ENCODE measurements around the gene FNDC7.
"Not testable (repeated sequence)": the region's sequence is repeated elsewhere in the genome, so short reads cannot be mapped to it uniquely, and the experiment has no call there.

The FNDC7 gene, protein sequence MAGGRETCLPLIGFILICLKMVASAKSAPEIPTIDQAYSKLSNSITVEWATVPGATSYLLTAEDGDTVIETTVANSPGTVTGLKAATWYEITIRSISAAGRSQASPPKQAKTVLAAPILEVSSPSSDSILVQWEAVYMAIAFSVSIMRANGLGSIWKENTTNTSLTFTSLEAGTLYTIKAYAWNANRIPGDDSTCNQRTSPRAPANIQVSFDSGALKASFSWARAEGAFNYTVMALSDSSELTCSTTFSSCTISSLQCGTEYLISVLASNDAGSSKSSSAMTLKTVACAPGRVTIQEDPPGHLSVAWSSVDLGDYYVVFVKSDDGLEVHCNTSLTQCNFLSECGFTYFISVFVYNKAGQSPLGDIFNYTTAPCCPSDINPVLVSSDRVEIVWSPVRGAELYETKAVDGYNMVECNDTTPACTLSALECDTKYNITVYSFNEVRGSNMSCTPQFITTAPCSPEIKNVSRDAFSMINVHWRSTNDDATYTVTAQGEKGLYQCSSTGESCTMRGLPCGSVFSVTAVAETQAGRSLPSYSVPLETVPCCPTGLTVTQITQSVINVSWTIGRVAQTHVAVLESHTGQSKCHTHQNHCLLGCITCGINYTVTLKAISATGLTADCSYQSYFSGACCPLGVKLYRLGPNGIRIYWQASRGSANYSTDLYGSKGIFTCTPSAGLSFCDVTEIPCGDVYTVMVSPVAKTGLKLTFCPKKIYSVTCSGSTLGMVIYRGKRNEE

DNA sequence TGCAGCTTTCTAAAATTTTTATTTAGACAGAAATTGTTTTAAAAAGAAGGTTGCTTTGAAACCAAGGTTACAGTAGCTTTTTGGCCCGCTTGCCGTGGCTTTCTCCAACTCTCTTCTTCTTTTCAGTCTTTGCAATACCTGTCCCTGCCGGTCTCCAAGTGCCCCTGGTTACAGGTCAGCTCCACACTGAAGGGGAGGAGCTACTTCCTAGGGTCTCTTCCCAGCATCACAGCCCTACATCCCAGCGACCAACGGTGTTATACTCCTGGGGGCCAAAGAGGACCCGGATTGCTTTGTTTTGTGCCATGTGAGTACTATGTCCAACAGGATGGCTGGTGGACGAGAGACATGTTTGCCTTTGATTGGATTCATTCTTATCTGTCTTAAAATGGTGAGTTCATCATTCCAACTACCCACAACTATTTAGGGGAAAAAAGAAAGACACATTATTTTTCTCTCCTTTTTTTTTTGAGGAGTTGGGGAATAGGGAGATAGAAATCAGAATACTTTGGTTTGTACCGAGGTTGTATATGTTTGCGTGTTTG is at the start of gene FNDC7:
Gene FNDC7, plus strand, starts transcription at position 303 of the 545 bp plus-strand sequence. Its CDS starts 26 bp downstream, at position 329.
- H3K36me3 ChIP-seq (ENCODE audit: control insufficient read depth, low read depth, low read length), result no peaks in the 10 kb centered on the region
- peaks cover 11% of the 10 kb centered on the region for H3K4me1 ChIP-seq (ENCODE audit: control insufficient read depth, low read depth, low read length)
- no peaks in the 10 kb centered on the region for H3K27me3 ChIP-seq (ENCODE audit: control insufficient read depth, insufficient read depth, low read length)
- no peak within 1 kb of the TSS for H3K9ac ChIP-seq (ENCODE audit: low read length)
- no peaks in the 10 kb centered on the region for H3K9me3 ChIP-seq (ENCODE audit: control insufficient read depth, low read depth, low read length)
- peak within 1 kb of the TSS; percentile 7 for H3K4me3 ChIP-seq (ENCODE audit: low read length)
- H3K27ac ChIP-seq (ENCODE audit: low read length), result no peak within 1 kb of the TSS

DNA sequence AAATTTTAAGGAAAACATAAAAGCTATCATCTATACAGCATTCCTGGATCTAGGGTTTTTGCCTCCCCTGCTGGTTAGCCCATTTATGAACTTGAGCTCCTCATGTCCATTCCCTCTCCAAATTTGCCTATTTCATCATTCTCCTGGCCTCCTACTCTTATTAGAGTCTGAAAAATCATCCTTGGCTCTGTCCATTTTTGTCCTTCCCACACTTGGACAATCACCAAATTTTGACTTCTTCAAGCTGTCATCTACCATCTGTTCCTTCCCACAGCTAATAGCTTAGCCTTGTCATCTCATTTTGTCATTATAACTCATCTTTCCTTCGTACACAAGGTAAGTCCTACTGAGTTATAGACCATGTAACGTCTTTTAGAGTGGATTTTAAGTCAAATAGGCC is 49.6 kb upstream of the FNDC7 start:
- Histone ChIP-seq H3K36me3 (ENCODE audit: control insufficient read depth, low read depth, low read length) (no peaks in the 10 kb centered on the region), H3K9ac (ENCODE audit: low read length) (no peak overlapping the region), H3K27me3 (ENCODE audit: control insufficient read depth, insufficient read depth, low read length) (peaks cover 34% of the 10 kb centered on the region), H3K27ac (ENCODE audit: low read length) (no peak overlapping the region), H3K4me1 (ENCODE audit: control insufficient read depth, low read depth, low read length) (no peaks in the 10 kb centered on the region), H3K9me3 (ENCODE audit: control insufficient read depth, low read depth, low read length) (no peaks in the 10 kb centered on the region), H3K4me3 (ENCODE audit: low read length) (no peak overlapping the region)

DNA sequence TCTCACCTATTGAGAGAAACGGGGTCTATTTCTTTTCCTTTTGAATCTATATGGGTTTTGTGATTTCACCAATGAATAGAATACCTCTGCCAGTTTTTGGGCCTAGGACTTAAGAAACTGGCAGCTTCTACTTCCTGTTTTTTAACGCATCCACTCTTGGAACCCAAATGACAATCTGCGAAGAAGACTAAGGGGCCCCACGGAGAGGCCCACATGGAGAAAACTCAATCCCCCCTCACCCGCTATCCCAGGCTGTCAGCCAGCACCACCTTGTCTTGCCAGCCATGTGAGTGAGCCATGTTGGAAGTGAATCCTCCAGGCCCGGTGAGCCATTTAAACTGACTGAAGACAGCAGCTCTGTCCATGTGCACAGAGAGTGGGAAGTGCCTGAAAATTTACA is 48.2 kb upstream of the FNDC7 start:
- H3K36me3 ChIP-seq (ENCODE audit: control insufficient read depth, low read depth, low read length), result no peaks in the 10 kb centered on the region
- H3K9me3 ChIP-seq (ENCODE audit: control insufficient read depth, low read depth, low read length), result no peaks in the 10 kb centered on the region
- H3K4me1 ChIP-seq (ENCODE audit: control insufficient read depth, low read depth, low read length), result no peaks in the 10 kb centered on the region
- H3K4me3 ChIP-seq (ENCODE audit: low read length), result no peak overlapping the region
- peaks cover 34% of the 10 kb centered on the region for H3K27me3 ChIP-seq (ENCODE audit: control insufficient read depth, insufficient read depth, low read length)
- no peak overlapping the region for H3K9ac ChIP-seq (ENCODE audit: low read length)
- H3K27ac ChIP-seq (ENCODE audit: low read length), result no peak overlapping the region

DNA sequence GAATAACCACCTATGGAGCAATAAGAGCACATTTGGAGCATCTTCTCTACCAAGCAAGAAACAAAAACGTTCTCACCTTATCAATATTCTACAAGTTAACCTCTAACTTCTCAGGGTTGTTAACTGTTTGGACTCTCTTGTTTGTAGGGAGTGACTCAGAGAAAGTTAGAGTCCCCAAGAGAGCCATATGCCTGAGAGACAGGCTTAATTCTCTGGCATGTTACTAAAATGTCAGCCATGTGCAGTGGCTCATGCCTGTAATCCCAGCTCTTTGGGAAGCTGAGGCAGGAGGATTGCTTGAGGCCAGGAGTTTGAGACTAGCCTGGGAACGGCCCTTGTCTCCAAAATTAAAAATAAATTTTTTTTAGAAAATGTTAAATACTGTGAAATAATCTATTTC is 47.6 kb upstream of the FNDC7 start:
- no peak overlapping the region for H3K27ac ChIP-seq (ENCODE audit: low read length)
- no peaks in the 10 kb centered on the region for H3K9me3 ChIP-seq (ENCODE audit: control insufficient read depth, low read depth, low read length)
- H3K36me3 ChIP-seq (ENCODE audit: control insufficient read depth, low read depth, low read length), result no peaks in the 10 kb centered on the region

DNA sequence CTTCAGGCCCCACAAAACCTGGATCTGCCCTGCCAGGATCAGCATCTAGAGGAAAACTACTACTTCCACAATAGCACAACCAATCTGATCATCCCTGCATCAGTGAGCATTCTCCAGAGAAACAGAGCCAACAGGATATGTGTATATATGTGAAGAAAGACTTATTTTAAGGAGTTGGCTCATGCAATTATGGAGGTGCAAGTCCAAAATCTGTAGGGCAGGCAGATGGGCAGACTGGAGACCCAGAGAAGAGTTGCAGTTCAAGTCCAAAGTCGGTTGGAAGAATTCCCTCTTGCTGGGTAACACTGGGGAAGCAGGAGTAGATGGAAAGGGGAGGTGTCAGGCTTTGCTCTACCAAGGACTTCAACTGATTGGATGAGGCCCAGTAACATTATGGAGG is 46.9 kb upstream of the FNDC7 start:
- no peaks in the 10 kb centered on the region for H3K36me3 ChIP-seq (ENCODE audit: control insufficient read depth, low read depth, low read length)
- no peak overlapping the region for H3K4me3 ChIP-seq (ENCODE audit: low read length)
- no peak overlapping the region for H3K9ac ChIP-seq (ENCODE audit: low read length)
- peaks cover 22% of the 10 kb centered on the region for H3K27me3 ChIP-seq (ENCODE audit: control insufficient read depth, insufficient read depth, low read length)
- H3K4me1 ChIP-seq (ENCODE audit: control insufficient read depth, low read depth, low read length), result no peaks in the 10 kb centered on the region
- no peak overlapping the region for H3K27ac ChIP-seq (ENCODE audit: low read length)
- no peaks in the 10 kb centered on the region for H3K9me3 ChIP-seq (ENCODE audit: control insufficient read depth, low read depth, low read length)

More for the DNA sequence above, 47.6 kb upstream of the FNDC7 start:
- Histone ChIP-seq H3K4me3 (ENCODE audit: low read length) (no peak overlapping the region), H3K27me3 (ENCODE audit: control insufficient read depth, insufficient read depth, low read length) (peaks cover 29% of the 10 kb centered on the region), H3K9ac (ENCODE audit: low read length) (no peak overlapping the region), H3K4me1 (ENCODE audit: control insufficient read depth, low read depth, low read length) (no peaks in the 10 kb centered on the region)

DNA sequence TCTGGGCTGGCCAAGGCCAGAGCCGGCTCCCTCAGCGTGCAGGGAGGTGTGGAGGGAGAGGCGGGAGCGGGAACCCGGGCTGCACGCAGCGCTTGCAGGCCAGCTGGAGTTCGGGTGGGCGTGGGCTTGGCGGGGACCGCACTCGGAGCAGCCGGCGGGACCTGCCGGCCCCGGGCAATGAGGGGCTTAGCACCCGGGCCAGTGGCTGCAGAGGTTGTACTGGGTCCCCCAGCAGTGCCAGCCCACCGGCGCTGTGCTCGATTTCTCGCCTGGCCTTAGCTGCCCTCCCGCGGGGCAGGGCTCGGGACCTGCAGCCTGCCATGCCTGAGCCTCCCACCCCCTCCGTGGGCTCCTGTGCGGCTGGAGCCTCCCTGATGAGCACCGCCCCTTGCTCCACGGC is 45.3 kb upstream of the FNDC7 start:
- not testable (repeated sequence) for H3K9me3 ChIP-seq (ENCODE audit: control insufficient read depth, low read depth, low read length); H3K27ac ChIP-seq (ENCODE audit: low read length); H3K4me3 ChIP-seq (ENCODE audit: low read length); H3K27me3 ChIP-seq (ENCODE audit: control insufficient read depth, insufficient read depth, low read length); H3K9ac ChIP-seq (ENCODE audit: low read length); H3K36me3 ChIP-seq (ENCODE audit: control insufficient read depth, low read depth, low read length); H3K4me1 ChIP-seq (ENCODE audit: control insufficient read depth, low read depth, low read length)

DNA sequence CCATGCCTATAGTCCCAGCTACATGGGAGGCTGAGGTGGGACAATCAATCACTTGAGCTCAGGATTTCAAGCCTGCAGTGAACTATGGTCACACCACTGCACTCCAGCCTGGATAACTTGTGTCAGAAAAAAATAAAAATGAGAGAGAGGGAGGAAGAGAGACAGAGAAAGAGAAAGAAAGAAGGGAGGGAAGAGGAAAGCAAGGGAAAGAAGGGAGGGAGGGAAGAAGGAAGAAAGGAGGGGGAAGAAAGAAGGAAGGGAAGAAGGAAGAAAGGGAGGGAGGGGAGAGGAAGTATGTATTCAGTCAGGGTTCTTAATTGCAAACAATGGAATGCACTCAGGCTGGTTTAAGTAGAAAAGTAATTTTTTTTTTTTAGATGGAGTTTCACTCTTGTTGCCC is 43.9 kb upstream of the FNDC7 start:
- Histone ChIP-seq H3K9me3 (ENCODE audit: control insufficient read depth, low read depth, low read length) (no peaks in the 10 kb centered on the region), H3K27me3 (ENCODE audit: control insufficient read depth, insufficient read depth, low read length) (no peaks in the 10 kb centered on the region), H3K36me3 (ENCODE audit: control insufficient read depth, low read depth, low read length) (no peaks in the 10 kb centered on the region), H3K9ac (ENCODE audit: low read length) (no peak overlapping the region), H3K4me3 (ENCODE audit: low read length) (no peak overlapping the region), H3K4me1 (ENCODE audit: control insufficient read depth, low read depth, low read length) (no peaks in the 10 kb centered on the region), H3K27ac (ENCODE audit: low read length) (no peak overlapping the region)

DNA sequence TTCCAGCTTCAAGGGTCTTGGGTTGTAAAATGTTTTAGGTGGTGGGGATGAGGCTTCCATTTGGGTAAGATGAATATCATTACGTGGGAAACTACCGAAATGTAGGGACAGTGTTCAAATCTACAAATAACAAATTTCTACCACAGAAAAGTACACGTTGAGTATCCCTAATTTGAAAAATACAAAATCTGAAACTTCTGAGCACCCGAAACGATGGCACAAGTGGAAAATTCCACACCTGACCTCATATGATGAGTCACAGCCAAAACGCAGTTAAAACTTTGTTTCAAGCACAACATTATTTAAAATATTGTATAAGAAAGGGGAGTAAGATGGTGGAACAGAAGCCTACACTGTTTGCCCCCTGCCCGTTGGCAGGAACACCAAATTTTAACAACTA is 43.0 kb upstream of the FNDC7 start:
- Histone ChIP-seq H3K9me3 (ENCODE audit: control insufficient read depth, low read depth, low read length) (no peaks in the 10 kb centered on the region), H3K9ac (ENCODE audit: low read length) (no peak overlapping the region), H3K4me3 (ENCODE audit: low read length) (no peak overlapping the region), H3K36me3 (ENCODE audit: control insufficient read depth, low read depth, low read length) (no peaks in the 10 kb centered on the region), H3K27me3 (ENCODE audit: control insufficient read depth, insufficient read depth, low read length) (no peaks in the 10 kb centered on the region), H3K27ac (ENCODE audit: low read length) (no peak overlapping the region), H3K4me1 (ENCODE audit: control insufficient read depth, low read depth, low read length) (no peaks in the 10 kb centered on the region)

DNA sequence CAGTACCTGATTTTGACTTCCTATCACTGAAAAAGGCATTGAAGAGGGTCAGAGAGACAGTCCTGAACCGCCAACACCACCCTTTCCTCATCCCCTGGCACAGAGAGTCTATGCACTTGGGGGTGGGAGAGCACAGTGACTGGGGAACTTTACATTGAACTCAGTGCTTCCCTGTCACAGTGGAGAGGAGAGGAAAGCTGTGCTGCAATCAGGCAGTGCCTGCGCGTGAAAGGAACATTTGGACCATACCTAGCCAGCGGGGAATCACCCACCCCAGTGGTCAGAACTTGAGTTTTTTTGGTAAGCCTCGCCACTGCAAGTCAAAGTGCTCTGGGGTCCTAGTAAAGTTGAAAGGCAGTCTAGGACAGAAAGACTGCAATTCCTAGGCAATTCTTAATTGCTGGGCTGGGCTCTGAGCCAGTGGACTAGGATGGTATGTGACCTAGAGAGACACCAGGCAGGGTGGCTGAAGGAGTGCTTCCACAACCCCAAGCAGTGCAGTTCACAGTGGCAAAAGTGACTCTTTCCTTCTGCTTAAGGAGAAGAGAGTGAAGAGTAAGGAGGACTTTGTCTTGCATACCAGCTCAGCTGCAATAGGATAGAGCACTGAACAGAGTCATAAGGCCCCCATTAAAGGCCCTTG is 42.5 kb upstream of the FNDC7 start:
- no peaks in the 10 kb centered on the region for H3K4me1 ChIP-seq (ENCODE audit: control insufficient read depth, low read depth, low read length)
- no peaks in the 10 kb centered on the region for H3K9me3 ChIP-seq (ENCODE audit: control insufficient read depth, low read depth, low read length)
- H3K36me3 ChIP-seq (ENCODE audit: control insufficient read depth, low read depth, low read length), result no peaks in the 10 kb centered on the region
- H3K4me3 ChIP-seq (ENCODE audit: low read length), result no peak overlapping the region
- H3K9ac ChIP-seq (ENCODE audit: low read length), result no peak overlapping the region
- no peaks in the 10 kb centered on the region for H3K27me3 ChIP-seq (ENCODE audit: control insufficient read depth, insufficient read depth, low read length)
- no peak overlapping the region for H3K27ac ChIP-seq (ENCODE audit: low read length)

DNA sequence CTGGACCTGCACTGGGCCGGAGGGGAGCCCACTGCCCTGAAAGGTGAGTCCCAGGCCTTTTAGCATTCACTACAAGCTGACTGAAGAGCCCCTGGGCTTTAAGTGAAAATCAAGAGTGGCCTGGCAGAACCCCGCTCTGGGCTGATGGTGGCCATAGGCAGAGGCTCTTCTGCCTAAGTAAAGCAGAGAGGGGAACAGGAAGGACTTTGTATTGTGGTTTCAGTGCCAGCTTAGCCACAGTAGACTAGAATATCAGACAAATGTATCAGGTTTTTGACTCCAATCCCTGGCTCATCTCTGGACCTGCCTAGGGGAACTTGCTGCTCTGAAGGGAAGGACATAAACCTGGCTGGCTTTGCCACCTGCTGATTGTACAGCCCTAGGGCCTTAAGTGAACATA is 41.6 kb upstream of the FNDC7 start:
- H3K4me1 ChIP-seq (ENCODE audit: control insufficient read depth, low read depth, low read length), result no peaks in the 10 kb centered on the region
- H3K27ac ChIP-seq (ENCODE audit: low read length), result no peak overlapping the region
- no peaks in the 10 kb centered on the region for H3K9me3 ChIP-seq (ENCODE audit: control insufficient read depth, low read depth, low read length)
- no peak overlapping the region for H3K9ac ChIP-seq (ENCODE audit: low read length)
- H3K4me3 ChIP-seq (ENCODE audit: low read length), result no peak overlapping the region
- no peaks in the 10 kb centered on the region for H3K27me3 ChIP-seq (ENCODE audit: control insufficient read depth, insufficient read depth, low read length)
- H3K36me3 ChIP-seq (ENCODE audit: control insufficient read depth, low read depth, low read length), result no peaks in the 10 kb centered on the region

DNA sequence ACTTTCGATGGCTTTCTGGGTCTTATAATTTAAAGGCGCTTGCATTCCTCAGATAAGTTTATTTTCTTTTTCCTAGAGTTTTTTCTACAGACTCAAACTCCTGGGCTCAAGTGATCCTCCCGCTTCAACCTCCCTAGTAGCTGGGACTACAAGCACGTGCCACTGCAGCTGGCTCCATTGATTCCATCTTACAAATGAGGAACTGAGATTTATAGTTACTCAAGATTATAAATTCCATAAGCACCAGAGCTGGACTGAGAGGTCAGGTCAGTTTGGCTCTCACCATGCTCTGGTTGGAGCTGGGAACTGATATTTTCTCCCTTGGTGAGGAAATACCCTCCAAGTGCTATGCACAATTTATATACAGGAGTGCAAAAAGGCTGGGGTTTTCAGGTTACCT is 34.0 kb upstream of the FNDC7 start:
- no peaks in the 10 kb centered on the region for H3K4me1 ChIP-seq (ENCODE audit: control insufficient read depth, low read depth, low read length)
- no peaks in the 10 kb centered on the region for H3K9me3 ChIP-seq (ENCODE audit: control insufficient read depth, low read depth, low read length)
- no peak overlapping the region for H3K4me3 ChIP-seq (ENCODE audit: low read length)
- H3K9ac ChIP-seq (ENCODE audit: low read length), result no peak overlapping the region
- H3K36me3 ChIP-seq (ENCODE audit: control insufficient read depth, low read depth, low read length), result no peaks in the 10 kb centered on the region
- H3K27ac ChIP-seq (ENCODE audit: low read length), result no peak overlapping the region
- H3K27me3 ChIP-seq (ENCODE audit: control insufficient read depth, insufficient read depth, low read length), result no peaks in the 10 kb centered on the region
